HCT116 (cell line): Measurements from ENCODE around the gene LETMD1. TPM values are rescaled to one million over a fixed set of nuclear protein-coding genes. Genes with fewer than 3 reads are reported as not detected.

Source experiments
- ATAC-seq: fragments of 200-7000 bp; cut with Tn5 transposase; 2 replicates; pipeline ENCODE4 v1.9.1; 2020; ENCODE audit warnings: mild to moderate bottlenecking, moderate library complexity
- BruUV-seq: library from RNA; stranded (reverse); fragments of 400-500 nt; replicated peaks from 2 replicates; lab custom pipeline; 2021; lab: Mats Ljungman, UMichigan
- CTCF ChIA-PET: fragments of 300-600 bp; sonication (Branson Sonifier 250); formaldehyde crosslinking; loops from one replicate; lab custom pipeline; 2021; ENCODE audit warnings: antibody characterized with exemption; lab: Charles Lee
- POLR2A ChIA-PET: fragments of 300-600, 350-600 bp; sonication (Branson Sonifier 250); formaldehyde crosslinking; loops from one replicate; lab custom pipeline; 2021; ENCODE audit warnings: antibody characterized with exemption; lab: Charles Lee
- RAD21 ChIA-PET, 2 experiments: fragments of 300-600 bp; sonication (Branson Sonifier 250); formaldehyde crosslinking; loops; one replicate each; lab custom pipeline; 2023; ENCODE audit warnings: low total read pairs in 2 of 2; ENCODE audit not compliant: uncharacterized antibody in 2 of 2, unreplicated experiment in 2 of 2, low non-redundant PET in 1 of 2; lab: Charles Lee
- DNase-seq: peaks from one replicate; pipeline ENCODE4 v3.0.0-alpha.2; 2010; ENCODE audit warnings: low read depth, low spot score
- H2AFZ ChIP-seq: fragments of 200-600 bp; shearing (Covaris generic), sonication (generic); 2 replicates; pipeline ENCODE4 v1.6.1; 2017; ENCODE audit warnings: low read depth, mixed run types, mixed read lengths, antibody characterized with exemption, low read length; ENCODE audit not compliant: poor library complexity, severe bottlenecking
- H3K27ac ChIP-seq: 2 replicates; pipeline ENCODE4 v1.5.1; 2012; ENCODE audit warnings: low read depth, low read length
- H3K27me3 ChIP-seq: fragments of 200-600 bp; sonication (generic); 2 replicates; pipeline ENCODE4 v1.6.1; 2016; ENCODE audit warnings: mixed run types, low read length, mixed read lengths; ENCODE audit not compliant: insufficient read depth
- H3K36me3 ChIP-seq, 2 experiments: fragments of 200-500 bp in 1 of 2; fragments of 200-600 bp in 1 of 2; sonication (Bioruptor generic) in 1 of 2; sonication (generic) in 1 of 2; 2 replicates each; pipeline versions ENCODE4 v1.5.1 to v1.6.1; 2014 to 2016; ENCODE audit warnings: low read length in 2 of 2, inconsistent platforms in 1 of 2, mixed read lengths in 1 of 2, mixed run types in 1 of 2; ENCODE audit not compliant: insufficient read depth in 2 of 2, control insufficient read depth in 1 of 2
- H3K4me1 ChIP-seq, 2 experiments: fragments of 200-600 bp in 1 of 2; sonication (generic) in 1 of 2; 2 replicates each; pipeline versions ENCODE4 v1.5.1 to v1.6.1; 2012 to 2017; ENCODE audit warnings: low read length in 2 of 2, inconsistent platforms in 1 of 2, mild to moderate bottlenecking in 1 of 2, mixed read lengths in 1 of 2, mixed run types in 1 of 2, moderate library complexity in 1 of 2; ENCODE audit not compliant: insufficient read depth in 2 of 2, control insufficient read depth in 1 of 2
- H3K4me2 ChIP-seq: fragments of 200-600 bp; sonication (generic); 2 replicates; pipeline ENCODE4 v1.6.1; 2017; ENCODE audit warnings: mixed run types, low read length, mixed read lengths
- H3K4me3 ChIP-seq, 2 experiments: fragments of 200-600 bp in 1 of 2; sonication (generic) in 1 of 2; replicated peaks in 1 of 2; 2 replicates each; pipeline ENCODE4 v1.5.1; 2011 to 2016; ENCODE audit warnings: low read length in 2 of 2, control low read depth in 1 of 2, low read depth in 1 of 2, mild to moderate bottlenecking in 1 of 2, mixed read lengths in 1 of 2, mixed run types in 1 of 2
- H3K79me2 ChIP-seq: fragments of 200-600 bp; sonication (generic); 2 replicates; pipeline ENCODE4 v1.6.1; 2017; ENCODE audit warnings: mild to moderate bottlenecking, mixed run types, low read length, moderate library complexity, mixed read lengths; ENCODE audit not compliant: insufficient read depth
- H3K9ac ChIP-seq: fragments of 200-600 bp; sonication (generic); 2 replicates; pipeline ENCODE4 v1.6.1; 2016; ENCODE audit warnings: low read length, mixed read lengths
- H3K9me2 ChIP-seq: fragments of 200-600 bp; sonication (generic), shearing (Covaris generic); 2 replicates; pipeline ENCODE4 v1.6.1; 2017; ENCODE audit warnings: mixed run types, mild to moderate bottlenecking, moderate library complexity; ENCODE audit not compliant: insufficient read depth
- H3K9me3 ChIP-seq, 2 experiments: fragments of 200-500 bp in 1 of 2; fragments of 200-600 bp in 1 of 2; sonication (Bioruptor generic) in 1 of 2; sonication (generic) in 1 of 2; 2 replicates each; pipeline ENCODE4 v1.6.1; 2014 to 2017; ENCODE audit warnings: low read length in 2 of 2, mixed read lengths in 2 of 2, inconsistent platforms in 1 of 2, low read depth in 1 of 2, mild to moderate bottlenecking in 1 of 2, mixed run types in 1 of 2, moderate library complexity in 1 of 2; ENCODE audit not compliant: control insufficient read depth in 1 of 2, insufficient read depth in 1 of 2
- H4K20me1 ChIP-seq: fragments of 200-600 bp; sonication (generic), shearing (Covaris generic); 2 replicates; pipeline ENCODE4 v1.6.1; 2017; ENCODE audit warnings: mixed run types, mild to moderate bottlenecking, moderate library complexity; ENCODE audit not compliant: insufficient read depth
- ATF3 ChIP-seq: IDR thresholded peaks from 2 replicates; pipeline ENCODE4 v1.6.1; 2012
- CBX3 ChIP-seq: IDR thresholded peaks from 2 replicates; pipeline ENCODE4 v1.6.1; 2012; ENCODE audit warnings: low read depth
- CEBPB ChIP-seq: IDR thresholded peaks from 2 replicates; pipeline ENCODE4 v1.6.1; 2012; ENCODE audit warnings: low read depth
- CTCF ChIP-seq, 3 experiments: fragments of 200-600 bp in 1 of 3; sonication (generic) in 1 of 3; IDR thresholded peaks in 2 of 3; conservative IDR thresholded peaks in 1 of 3; 2 replicates each; pipeline ENCODE4 v1.5.1; 2012 to 2017; ENCODE audit warnings: low read depth in 2 of 3, low read length in 2 of 3, antibody characterized with exemption in 1 of 3, borderline replicate concordance in 1 of 3, control low read depth in 1 of 3, mild to moderate bottlenecking in 1 of 3, mixed read lengths in 1 of 3, mixed run types in 1 of 3, moderate library complexity in 1 of 3; ENCODE audit not compliant: insufficient read depth in 1 of 3
- EGR1 ChIP-seq: IDR thresholded peaks from 2 replicates; pipeline ENCODE4 v1.6.1; 2012; ENCODE audit warnings: low read depth
- EZH2phosphoT487 ChIP-seq: fragments of 200-600 bp; IDR thresholded peaks from 2 replicates; pipeline ENCODE4 v1.6.1; 2018; ENCODE audit warnings: antibody characterized with exemption, borderline replicate concordance
- JUND ChIP-seq: IDR thresholded peaks from 2 replicates; pipeline ENCODE4 v1.6.1; 2012
- POLR2A ChIP-seq: IDR thresholded peaks from 2 replicates; pipeline ENCODE4 v1.7.0; 2011; ENCODE audit warnings: borderline replicate concordance; ENCODE audit not compliant: insufficient read depth, insufficient read length; ENCODE audit errors: extremely low read depth
- POLR2AphosphoS5 ChIP-seq: IDR thresholded peaks from 2 replicates; pipeline ENCODE4 v1.6.1; 2011; ENCODE audit warnings: mild to moderate bottlenecking, low read depth, low read length, moderate library complexity
- RAD21 ChIP-seq: IDR thresholded peaks from 2 replicates; pipeline ENCODE4 v1.6.1; 2012; ENCODE audit warnings: low read depth, mild to moderate bottlenecking
- SP1 ChIP-seq: IDR thresholded peaks from 2 replicates; pipeline ENCODE4 v1.6.1; 2012; ENCODE audit warnings: low read depth
- SRF ChIP-seq: IDR thresholded peaks from 2 replicates; pipeline ENCODE4 v1.6.1; 2012; ENCODE audit warnings: low read depth
- ZBTB33 ChIP-seq: IDR thresholded peaks from 2 replicates; pipeline ENCODE4 v1.6.1; 2011; ENCODE audit warnings: mild to moderate bottlenecking, low read length, moderate library complexity; ENCODE audit not compliant: insufficient replicate concordance; ENCODE audit errors: extremely low read depth
- ZNF274 ChIP-seq: fragments of 200-500 bp; sonication (Bioruptor generic); IDR thresholded peaks from 2 replicates; pipeline ENCODE4 v1.6.1; 2014; ENCODE audit warnings: mild to moderate bottlenecking, low read depth, low read length, inconsistent platforms
- intact Hi-C: fragments of 100-400 bp; cut with micrococcal nuclease; formaldehyde crosslinking; loops from 2 replicates; pipeline ENCODE4 v1.10.0; 2022
- total RNA-seq: library from RNA; stranded (reverse); gene quantifications from one replicate; pipeline ENCODE4 v1.2.1, GENCODE V29; 2021; ENCODE audit not compliant: unreplicated experiment

LETMD1 gene
- total RNA-seq, 1 experiment from 2014 or later: 70.8 TPM

GRCh38 chr12:51059086-51059485, 11.0 kb downstream of the LETMD1 start:
- intact Hi-C loops: no loop called here
- POLR2A ChIA-PET: no interaction called here
- Histone ChIP-seq H4K20me1 (no peaks in the 10 kb centered on the region), H3K27ac (no peak overlapping the region), H3K79me2 (no peaks in the 10 kb centered on the region), H3K9me2 (no peaks in the 10 kb centered on the region), H2AFZ (no peak overlapping the region), H3K4me2 (no peak overlapping the region), H3K9me3 (no peaks in the 10 kb centered on the region), H3K27me3 (no peaks in the 10 kb centered on the region), H3K9ac (no peak overlapping the region), H3K4me1 (no peaks in the 10 kb centered on the region), H3K4me3 (no peak overlapping the region), H3K36me3 (peaks cover 38 to 59% of the 10 kb centered on the region in 2 experiments)
- BruUV-seq: no TSS peak
- ATAC-seq: no peak
- RAD21 ChIA-PET: no interaction called here
- no peak for DNase-seq
- CTCF ChIA-PET: no interaction called here
- no peak for TF ChIP-seq CTCF (IDR thresholded peaks at IDR 0.05 in 2 of 3, conservative IDR thresholded peaks at IDR 0.05 in 1 of 3; ENCODE audit: borderline replicate concordance in 1 of 3, insufficient read depth in 1 of 3, low read depth in 2 of 3, low read length in 2 of 3)
- TF ChIP-seq RAD21: no peak
- no peak for TF ChIP-seq SP1

- TSS peak; percentile 31 for BruUV-seq
- no peak for ATAC-seq
- intact Hi-C loops: no loop called here
- ChIA-PET RAD21 (no interaction called here), CTCF (no interaction called here), POLR2A (interaction anchor here (0.9 to 1.8 kb wide), 2 partner anchors 14 to 20 kb away, joined by 3 to 4 read pairs; no protein-coding TSS in a partner anchor)
- H3K9me2 ChIP-seq: no peaks in the 10 kb centered on the region
- no peaks in the 10 kb centered on the region for H3K9me3 ChIP-seq
- H3K4me1 ChIP-seq: no peaks in the 10 kb centered on the region
- no peak for TF ChIP-seq JUND
- TF ChIP-seq POLR2AphosphoS5: no peak; the same call in 1 of the 2 replicates
- TF ChIP-seq EZH2phosphoT487: no peak
- TF ChIP-seq POLR2A: no peak
- TF ChIP-seq CEBPB: no peak
- no peak for TF ChIP-seq ZNF274
- no peak for TF ChIP-seq RAD21
- TF ChIP-seq SRF: no peak
- no peak for TF ChIP-seq ATF3
- TF ChIP-seq SP1: no peak
- no peak for TF ChIP-seq CBX3
- no peak for TF ChIP-seq ZBTB33
- no peak for TF ChIP-seq EGR1
- H3K79me2 ChIP-seq: no peaks in the 10 kb centered on the region
- no peak overlapping the region for H3K4me3 ChIP-seq
- no peak overlapping the region for H2AFZ ChIP-seq
- no peak overlapping the region for H3K27ac ChIP-seq
- peaks cover 29 to 45% of the 10 kb centered on the region in 2 experiments for H3K36me3 ChIP-seq
- no peaks in the 10 kb centered on the region for H3K27me3 ChIP-seq
- DNase-seq: no peak
- no peak overlapping the region for H3K4me2 ChIP-seq
- no peak overlapping the region for H3K9ac ChIP-seq
- no peaks in the 10 kb centered on the region for H4K20me1 ChIP-seq
These were observed 14.7 kb downstream of the LETMD1 start for GRCh38 chr12:51062631-51063397.
